ENCODE results near the gene NMRAL1.

Gene NMRAL1

GRCh38 chr16:4505356-4506147 is 31.1 kb upstream of the NMRAL1 start:
- DNase-seq (ENCODE audit: low read depth, low spot score): no peak
- H3K4me3 ChIP-seq (ENCODE audit: low read depth, low read length): no peak overlapping the region
- TF ChIP-seq, protein P1, sequence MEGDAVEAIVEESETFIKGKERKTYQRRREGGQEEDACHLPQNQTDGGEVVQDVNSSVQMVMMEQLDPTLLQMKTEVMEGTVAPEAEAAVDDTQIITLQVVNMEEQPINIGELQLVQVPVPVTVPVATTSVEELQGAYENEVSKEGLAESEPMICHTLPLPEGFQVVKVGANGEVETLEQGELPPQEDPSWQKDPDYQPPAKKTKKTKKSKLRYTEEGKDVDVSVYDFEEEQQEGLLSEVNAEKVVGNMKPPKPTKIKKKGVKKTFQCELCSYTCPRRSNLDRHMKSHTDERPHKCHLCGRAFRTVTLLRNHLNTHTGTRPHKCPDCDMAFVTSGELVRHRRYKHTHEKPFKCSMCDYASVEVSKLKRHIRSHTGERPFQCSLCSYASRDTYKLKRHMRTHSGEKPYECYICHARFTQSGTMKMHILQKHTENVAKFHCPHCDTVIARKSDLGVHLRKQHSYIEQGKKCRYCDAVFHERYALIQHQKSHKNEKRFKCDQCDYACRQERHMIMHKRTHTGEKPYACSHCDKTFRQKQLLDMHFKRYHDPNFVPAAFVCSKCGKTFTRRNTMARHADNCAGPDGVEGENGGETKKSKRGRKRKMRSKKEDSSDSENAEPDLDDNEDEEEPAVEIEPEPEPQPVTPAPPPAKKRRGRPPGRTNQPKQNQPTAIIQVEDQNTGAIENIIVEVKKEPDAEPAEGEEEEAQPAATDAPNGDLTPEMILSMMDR (IDR thresholded peaks at IDR 0.05; ENCODE audit: low read depth, low read length): no peak
- in situ Hi-C loops (cut with HindIII; ENCODE audit: low sequenced_read_pairs): no loop called here

GRCh38 chr16:4501071-4501478 is 26.6 kb upstream of the NMRAL1 start:
- H3K4me3 ChIP-seq (ENCODE audit: low read depth, low read length): no peak overlapping the region
- in situ Hi-C loops (cut with HindIII; ENCODE audit: low sequenced_read_pairs): no loop called here
- TF ChIP-seq, protein P1 (IDR thresholded peaks at IDR 0.05; ENCODE audit: low read depth, low read length): no peak
- peak; percentile 32 for DNase-seq (ENCODE audit: low read depth, low spot score)

GRCh38 chr16:4500272-4500671 is 25.8 kb upstream of the NMRAL1 start:
- TF ChIP-seq, protein P1 (IDR thresholded peaks at IDR 0.05; ENCODE audit: low read depth, low read length): no peak
- no peak overlapping the region for H3K4me3 ChIP-seq (ENCODE audit: low read depth, low read length)
- in situ Hi-C loops (cut with HindIII; ENCODE audit: low sequenced_read_pairs): no loop called here
- DNase-seq (ENCODE audit: low read depth, low spot score): peak; percentile 79

DNA sequence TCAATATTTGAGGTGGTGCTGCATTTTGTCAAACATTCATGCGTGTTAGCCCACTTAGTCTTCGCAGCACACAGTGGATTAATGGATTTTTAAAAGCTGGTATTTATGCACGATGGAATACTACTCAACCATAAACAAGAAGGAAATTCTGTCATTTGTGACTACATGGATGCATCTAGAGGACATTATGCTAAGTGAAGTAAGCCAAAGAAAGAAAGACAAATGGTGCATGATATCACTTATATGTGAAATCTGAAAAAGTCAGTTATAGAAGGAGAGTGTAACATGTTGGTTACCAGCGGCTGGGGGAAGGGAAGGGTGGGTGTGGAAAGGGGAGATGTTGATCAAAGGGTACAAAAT is 24.8 kb upstream of the NMRAL1 start:
- in situ Hi-C loops (cut with HindIII; ENCODE audit: low sequenced_read_pairs): no loop called here
- TF ChIP-seq, protein P1 (IDR thresholded peaks at IDR 0.05; ENCODE audit: low read depth, low read length): no peak

GRCh38 chr16:4498546-4499195 is 24.2 kb upstream of the NMRAL1 start:
- TF ChIP-seq, protein P1 (IDR thresholded peaks at IDR 0.05; ENCODE audit: low read depth, low read length): no peak
- in situ Hi-C loops (cut with HindIII; ENCODE audit: low sequenced_read_pairs): no loop called here
- no peak overlapping the region for H3K4me3 ChIP-seq (ENCODE audit: low read depth, low read length)
- no peak for DNase-seq (ENCODE audit: low read depth, low spot score)

More for the DNA sequence above, 24.8 kb upstream of the NMRAL1 start:
- H3K4me3 ChIP-seq (ENCODE audit: low read depth, low read length): no peak overlapping the region
- no peak for DNase-seq (ENCODE audit: low read depth, low spot score)

GRCh38 chr16:4496305-4496704 is 21.9 kb upstream of the NMRAL1 start:
- TF ChIP-seq, protein P1 (IDR thresholded peaks at IDR 0.05; ENCODE audit: low read depth, low read length): no peak
- DNase-seq (ENCODE audit: low read depth, low spot score): peak; percentile 63
- H3K4me3 ChIP-seq (ENCODE audit: low read depth, low read length): no peak overlapping the region
- in situ Hi-C loops (cut with HindIII; ENCODE audit: low sequenced_read_pairs): no loop called here
